GM21529 (cell line): ENCODE data around the gene PIEZO2.
"Not testable (repeated sequence)": the region's sequence is repeated elsewhere in the genome, so short reads cannot be mapped to it uniquely, and the experiment has no call there.

Experiments used
- ATAC-seq: cut with Tn5 transposase; IDR thresholded peaks from one replicate; pipeline ENCODE4 v1.9.1; 2021; ENCODE audit not compliant: unreplicated experiment

PIEZO2 gene

GRCh38 chr18:11149441-11150270 lies at the start of gene PIEZO2:
Gene PIEZO2 (minus strand): TSS chr18:11149569. CDS start chr18:11148588, 981 bp downstream.
- peak; percentile 70 for ATAC-seq

- ATAC-seq: no peak
Observed at GRCh38 chr18:11183637-11184036, 34.3 kb upstream of the PIEZO2 start.

GRCh38 chr18:11181629-11182028 lies 32.3 kb upstream of the PIEZO2 start:
- ATAC-seq: not testable (repeated sequence)

- ATAC-seq: no peak
Observed at GRCh38 chr18:11179959-11180519, 30.7 kb upstream of the PIEZO2 start.

GRCh38 chr18:11178951-11179549 lies 29.7 kb upstream of the PIEZO2 start:
- ATAC-seq: no peak

- ATAC-seq: no peak
Observed at GRCh38 chr18:11177382-11177781, 28.0 kb upstream of the PIEZO2 start.

GRCh38 chr18:11176481-11176881 lies 27.1 kb upstream of the PIEZO2 start:
- no peak for ATAC-seq

- ATAC-seq: no peak
Observed at GRCh38 chr18:11175266-11175979, 26.1 kb upstream of the PIEZO2 start.

GRCh38 chr18:11174179-11174578 lies 24.8 kb upstream of the PIEZO2 start:
- ATAC-seq: not testable (repeated sequence)

GRCh38 chr18:11167778-11168177 lies 18.4 kb upstream of the PIEZO2 start:
- ATAC-seq: no peak

- no peak for ATAC-seq
Observed at GRCh38 chr18:11165952-11166351, 16.6 kb upstream of the PIEZO2 start.

- ATAC-seq: no peak
Observed at GRCh38 chr18:11165138-11165537, 15.8 kb upstream of the PIEZO2 start.

GRCh38 chr18:11163665-11164064 lies 14.3 kb upstream of the PIEZO2 start:
- no peak for ATAC-seq

- no peak for ATAC-seq
Observed at GRCh38 chr18:11162889-11163288, 13.5 kb upstream of the PIEZO2 start.

GRCh38 chr18:11162462-11162861 lies 13.1 kb upstream of the PIEZO2 start:
- ATAC-seq: no peak

GRCh38 chr18:11160313-11160712 lies 10.9 kb upstream of the PIEZO2 start:
- ATAC-seq: no peak

- ATAC-seq: no peak
Observed at GRCh38 chr18:11159844-11160243, 10.5 kb upstream of the PIEZO2 start.

- no peak for ATAC-seq
Observed at GRCh38 chr18:11156978-11157377, 7.6 kb upstream of the PIEZO2 start.

- ATAC-seq: no peak
Observed at GRCh38 chr18:11155034-11155759, 5.8 kb upstream of the PIEZO2 start.

- no peak for ATAC-seq
Observed at GRCh38 chr18:11154368-11154989, 5.1 kb upstream of the PIEZO2 start.
